ENCODE data around the gene PRMT2.

DNA sequence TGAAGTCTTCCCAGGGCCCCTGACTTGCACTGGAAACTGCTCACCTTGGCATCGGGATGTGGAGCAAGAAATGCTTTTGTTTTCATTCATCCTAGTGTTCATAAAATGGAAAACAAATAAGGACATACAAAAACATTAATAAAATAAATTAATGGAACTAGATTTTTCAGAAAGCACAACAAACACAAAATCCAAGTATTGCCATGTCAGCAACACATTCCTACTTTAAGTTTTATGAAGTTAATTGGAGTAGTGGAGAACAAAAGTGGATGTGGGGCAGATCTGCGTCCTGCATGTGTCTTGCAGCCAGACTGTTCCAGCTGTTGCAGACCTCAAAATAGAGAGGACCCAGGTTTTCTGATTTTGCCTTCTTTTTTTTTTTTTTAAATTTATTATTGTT, 32.9 kb downstream of the PRMT2 start:
- TF ChIP-seq, protein P1, sequence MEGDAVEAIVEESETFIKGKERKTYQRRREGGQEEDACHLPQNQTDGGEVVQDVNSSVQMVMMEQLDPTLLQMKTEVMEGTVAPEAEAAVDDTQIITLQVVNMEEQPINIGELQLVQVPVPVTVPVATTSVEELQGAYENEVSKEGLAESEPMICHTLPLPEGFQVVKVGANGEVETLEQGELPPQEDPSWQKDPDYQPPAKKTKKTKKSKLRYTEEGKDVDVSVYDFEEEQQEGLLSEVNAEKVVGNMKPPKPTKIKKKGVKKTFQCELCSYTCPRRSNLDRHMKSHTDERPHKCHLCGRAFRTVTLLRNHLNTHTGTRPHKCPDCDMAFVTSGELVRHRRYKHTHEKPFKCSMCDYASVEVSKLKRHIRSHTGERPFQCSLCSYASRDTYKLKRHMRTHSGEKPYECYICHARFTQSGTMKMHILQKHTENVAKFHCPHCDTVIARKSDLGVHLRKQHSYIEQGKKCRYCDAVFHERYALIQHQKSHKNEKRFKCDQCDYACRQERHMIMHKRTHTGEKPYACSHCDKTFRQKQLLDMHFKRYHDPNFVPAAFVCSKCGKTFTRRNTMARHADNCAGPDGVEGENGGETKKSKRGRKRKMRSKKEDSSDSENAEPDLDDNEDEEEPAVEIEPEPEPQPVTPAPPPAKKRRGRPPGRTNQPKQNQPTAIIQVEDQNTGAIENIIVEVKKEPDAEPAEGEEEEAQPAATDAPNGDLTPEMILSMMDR (conservative IDR thresholded peaks at IDR 0.05; ENCODE audit: low read depth in 2 of 2): no peak
- no peak for TF ChIP-seq POLR2AphosphoS5 (IDR thresholded peaks at IDR 0.05; ENCODE audit: low read depth)

Measured in GM23338 (cell line).